Islet of Langerhans (tissue), 1 donor: ENCODE results near the gene TRA2B.
"Not testable (repeated sequence)": the region's sequence is repeated elsewhere in the genome, so short reads cannot be mapped to it uniquely, and the experiment has no call there.

Source experiments
- FAIRE-seq: peaks from one replicate; lab custom pipeline; 2011; peaks lifted over from hg19 to GRCh38; lab: Jason Lieb, UNC

TRA2B gene

GRCh38 chr3:185927501-185928200, 10.2 kb downstream of the TRA2B start:
- no peak for FAIRE-seq

GRCh38 chr3:185926445-185926844, 11.4 kb downstream of the TRA2B start:
- FAIRE-seq, result no peak

- no peak for FAIRE-seq
Observed at GRCh38 chr3:185925353-185925752, 12.5 kb downstream of the TRA2B start.

- no peak for FAIRE-seq
Observed at GRCh38 chr3:185924375-185924774, 13.4 kb downstream of the TRA2B start.

GRCh38 chr3:185920184-185920583, 17.6 kb downstream of the TRA2B start:
- FAIRE-seq, result no peak

- no peak for FAIRE-seq
Observed at GRCh38 chr3:185916042-185916833, 21.6 kb downstream of the TRA2B start.

- no peak for FAIRE-seq
Observed at GRCh38 chr3:185915642-185916041, 22.2 kb downstream of the TRA2B start.

GRCh38 chr3:185914911-185915629, 22.7 kb downstream of the TRA2B start:
- no peak for FAIRE-seq

- FAIRE-seq, result no peak
Observed at GRCh38 chr3:185912929-185913901, 24.6 kb downstream of the TRA2B start.

- no peak for FAIRE-seq
Observed at GRCh38 chr3:185912512-185912911, 25.3 kb downstream of the TRA2B start.

GRCh38 chr3:185911076-185911448, 26.8 kb downstream of the TRA2B start:
- not testable (repeated sequence) for FAIRE-seq

- not testable (repeated sequence) for FAIRE-seq
Observed at GRCh38 chr3:185910322-185911075, 27.3 kb downstream of the TRA2B start.

GRCh38 chr3:185909913-185910312, 27.9 kb downstream of the TRA2B start:
- FAIRE-seq, result not testable (repeated sequence)

- FAIRE-seq, result peak; percentile 92
Observed at GRCh38 chr3:185900228-185900627, 37.6 kb downstream of the TRA2B start.

- FAIRE-seq, result no peak
Observed at GRCh38 chr3:185896636-185897035, 41.2 kb downstream of the TRA2B start.

- no peak for FAIRE-seq
Observed at GRCh38 chr3:185887066-185887465, 50.7 kb downstream of the TRA2B start.

GRCh38 chr3:185884641-185885040, 53.2 kb downstream of the TRA2B start:
- FAIRE-seq, result no peak

GRCh38 chr3:185881926-185882325, 55.9 kb downstream of the TRA2B start:
- FAIRE-seq, result no peak

- FAIRE-seq, result no peak
Observed at GRCh38 chr3:185880600-185880999, 57.2 kb downstream of the TRA2B start.

- no peak for FAIRE-seq
Observed at GRCh38 chr3:185878920-185879319, 58.9 kb downstream of the TRA2B start.

GRCh38 chr3:185874119-185874518, 63.7 kb downstream of the TRA2B start:
- FAIRE-seq, result no peak
